Endothelial cell of umbilical vein (primary cell): ENCODE results near the gene FAM171A2. TPM values are rescaled to one million over a fixed set of nuclear protein-coding genes. Genes with fewer than 3 reads are reported as not detected.

ENCODE experiments used
- BruUV-seq: library from RNA; stranded (reverse); fragments of 400-500 nt; replicated peaks from 2 replicates; lab custom pipeline; 2021; lab: Mats Ljungman, UMichigan
- CTCF ChIA-PET: fragments of 300-600, 350-600 bp; sonication (Branson Sonifier 250); formaldehyde crosslinking; loops from one replicate; lab custom pipeline; 2021; ENCODE audit warnings: antibody characterized with exemption, inconsistent platforms; lab: Charles Lee
- POLR2A ChIA-PET: fragments of 300-600, 350-600 bp; sonication (Branson Sonifier 250); formaldehyde crosslinking; loops from one replicate; lab custom pipeline; 2021; ENCODE audit warnings: antibody characterized with exemption, inconsistent platforms; lab: Charles Lee
- DNase-seq: peaks from one replicate; pipeline ENCODE4 v3.0.0-alpha.2; 2011; ENCODE audit warnings: low read depth, low spot score
- FAIRE-seq: peaks from 2 replicates; lab custom pipeline; 2011; peaks lifted over from hg19 to GRCh38; lab: Jason Lieb, UNC
- H2AFZ ChIP-seq: 2 replicates; pipeline ENCODE4 v1.6.0; 2012; ENCODE audit warnings: low read depth, low read length, control low read depth, inconsistent platforms
- H3K27ac ChIP-seq: 2 replicates; pipeline ENCODE4 v1.5.1; 2011; ENCODE audit warnings: low read depth, mild to moderate bottlenecking, control low read depth, low read length, moderate library complexity; ENCODE audit not compliant: insufficient read depth
- H3K27me3 ChIP-seq, 2 experiments: 2 replicates each; pipeline versions ENCODE4 v1.6.0 to v1.6.1; 2011; ENCODE audit warnings: low read length in 2 of 2, mixed read lengths in 1 of 2; ENCODE audit not compliant: control insufficient read depth in 2 of 2, insufficient read depth in 2 of 2
- H3K36me3 ChIP-seq, 2 experiments: 2 replicates in 1 of 2; 3 replicates in 1 of 2; pipeline ENCODE4 v1.5.1; 2011; ENCODE audit warnings: low read length in 2 of 2, mild to moderate bottlenecking in 1 of 2, moderate library complexity in 1 of 2; ENCODE audit not compliant: control insufficient read depth in 2 of 2, insufficient read depth in 2 of 2; ENCODE audit errors: extremely low read depth in 1 of 2
- H3K4me1 ChIP-seq: 3 replicates; pipeline ENCODE4 v1.5.1; 2011; ENCODE audit warnings: mild to moderate bottlenecking, low read length; ENCODE audit not compliant: control insufficient read depth, insufficient read depth; ENCODE audit errors: extremely low read depth
- H3K4me2 ChIP-seq: 2 replicates; pipeline ENCODE4 v1.6.1; 2011; ENCODE audit warnings: low read length, control low read depth, mixed read lengths; ENCODE audit not compliant: insufficient read depth
- H3K4me3 ChIP-seq, 3 experiments: fragments of 200-600 bp in 1 of 3; sonication (generic), shearing (Covaris generic) in 1 of 3; replicated peaks in 1 of 3; 2 replicates each; pipeline ENCODE4 v1.5.1; 2011 to 2016; ENCODE audit warnings: control low read depth in 3 of 3, low read length in 3 of 3, mild to moderate bottlenecking in 2 of 3, inconsistent platforms in 1 of 3, low read depth in 1 of 3, moderate library complexity in 1 of 3; ENCODE audit not compliant: insufficient read depth in 1 of 3
- H3K79me2 ChIP-seq: 2 replicates; pipeline ENCODE4 v1.6.0; 2012; ENCODE audit warnings: low read length, inconsistent platforms; ENCODE audit not compliant: control insufficient read depth, insufficient read depth
- H3K9ac ChIP-seq: replicated peaks from 2 replicates; pipeline ENCODE3; 2011; ENCODE audit warnings: low read length, control low read depth; ENCODE audit not compliant: insufficient read depth; ENCODE audit errors: extremely low read depth
- H3K9me1 ChIP-seq: replicated peaks from 3 replicates; pipeline ENCODE4 v1.6.0; 2011; ENCODE audit warnings: mild to moderate bottlenecking, low read length; ENCODE audit not compliant: control insufficient read depth, insufficient read depth; ENCODE audit errors: extremely low read depth
- H3K9me3 ChIP-seq: replicated peaks from 2 replicates; pipeline ENCODE4 v1.5.1; 2012; ENCODE audit warnings: low read length, inconsistent platforms; ENCODE audit not compliant: control insufficient read depth, insufficient read depth
- H4K20me1 ChIP-seq: replicated peaks from 2 replicates; pipeline ENCODE3; 2011; ENCODE audit warnings: mild to moderate bottlenecking, low read length; ENCODE audit not compliant: control insufficient read depth, insufficient read depth; ENCODE audit errors: extremely low read depth
- EZH2 ChIP-seq: IDR thresholded peaks from 2 replicates; pipeline ENCODE4 v1.6.1; 2012; ENCODE audit warnings: borderline replicate concordance, low read depth, mild to moderate bottlenecking, moderate library complexity, low read length, inconsistent platforms; ENCODE audit not compliant: severe bottlenecking
- MYC ChIP-seq: IDR thresholded peaks from one replicate; pipeline ENCODE4 v1.6.1; 2011; ENCODE audit warnings: mild to moderate bottlenecking, low read depth, low read length
- POLR2A ChIP-seq: IDR thresholded peaks from 2 replicates; pipeline ENCODE4 v1.6.1; 2012; ENCODE audit warnings: low read depth, mild to moderate bottlenecking, control low read depth, low read length
- dilution Hi-C: fragments of 300-500 bp; cut with MboI; formaldehyde crosslinking; loops from one replicate; pipeline ENCODE4 v1.15.0; 2019; ENCODE audit warnings: low sequenced_read_pairs; ENCODE audit not compliant: extremely low pct_ligation_motif_present
- intact Hi-C: fragments of 100-400 bp; cut with micrococcal nuclease; formaldehyde crosslinking; loops from one replicate; pipeline ENCODE4 v1.10.0; 2022
- polyA plus RNA-seq, 4 experiments: library from polyadenylated mRNA; depleted of rRNA in 3 of 4; stranded (reverse) in 3 of 4; unstranded in 1 of 4; fragments of >200 nt; gene quantifications; 2 replicates each; pipeline versions ENCODE4 v1.2.1 to v1.2.3, GENCODE V29; 2011 to 2012; ENCODE audit warnings: missing spikeins in 1 of 4
- total RNA-seq: library from RNA; stranded (reverse); gene quantifications from 2 replicates; pipeline ENCODE4 v1.2.3, GENCODE V29; 2021
- TF ChIP-seq, protein P1 (sequence below): IDR thresholded peaks from 2 replicates; pipeline ENCODE4 v1.6.1; 2011; ENCODE audit not compliant: insufficient read depth, insufficient read length

The FAM171A2 gene
- total and polyA plus RNA-seq, 2 donors (not counting 3 experiments of a cell fraction or from before 2014, with no cell fraction given) = 11.3 to 13.4 TPM

DNA sequence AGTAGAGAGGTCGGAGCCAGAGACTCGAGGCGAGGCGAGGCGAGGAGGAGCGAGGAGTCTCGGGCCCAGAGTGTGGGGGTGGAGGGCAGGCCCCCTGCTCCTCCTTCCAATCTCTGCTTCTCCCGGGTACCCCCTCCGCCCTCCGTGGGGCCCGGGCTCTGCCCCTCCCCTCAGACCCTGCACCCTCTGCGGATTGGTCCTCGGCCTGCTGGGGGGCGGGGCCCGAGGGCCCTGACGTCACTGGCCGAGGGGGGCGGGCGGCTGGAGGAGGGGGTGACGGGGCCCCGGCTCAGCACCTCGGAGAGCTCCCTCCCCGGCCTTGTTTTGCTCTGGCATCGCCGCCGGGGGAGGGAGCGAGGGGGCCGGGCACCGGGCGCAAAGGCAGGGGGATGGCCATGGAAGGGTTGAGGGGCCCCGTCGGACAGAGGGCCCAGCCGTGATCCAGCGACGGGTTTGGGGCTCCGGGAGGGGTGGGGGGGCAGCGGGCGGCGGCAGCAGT lies 55.3 kb downstream of the FAM171A2 start, which contains the start of gene RUNDC3A:
RUNDC3A (plus strand) TSS at position 282 of the 499 bp plus-strand sequence. CDS start 232 bp downstream, outside the sequence.
- intact Hi-C loops (loop anchor here (5.0 kb wide), 1 partner anchor 86 kb away; no protein-coding TSS in a partner anchor), dilution Hi-C loops (no loop called here)
- no TSS peak for BruUV-seq
- no peak within 1 kb of the TSS for H2AFZ ChIP-seq
- H3K4me2 ChIP-seq = peak within 1 kb of the TSS; percentile 18
- no peaks in the 10 kb centered on the region for H3K79me2 ChIP-seq
- H3K9me3 ChIP-seq = no peaks in the 10 kb centered on the region
- DNase-seq (peak; percentile 74), FAIRE-seq (peak; percentile 75)
- peaks cover 16 to 20% of the 10 kb centered on the region in 2 experiments for H3K27me3 ChIP-seq
- no peaks in the 10 kb centered on the region for H3K4me1 ChIP-seq
- H3K9ac ChIP-seq = no peak within 1 kb of the TSS
- no peaks in the 10 kb centered on the region for H3K9me1 ChIP-seq
- ChIA-PET CTCF (interaction anchor here (0.6 to 1.2 kb wide), 13 partner anchors 9 to 105 kb away, joined by 3 to 8 read pairs (median 3); partner anchors contain the start of gene UBTF), POLR2A (interaction anchor here (0.7 kb wide), 1 partner anchor 16 kb away, joined by 6 read pairs; no protein-coding TSS in a partner anchor)
- peak; percentile 17 for TF ChIP-seq EZH2
- no peak for TF ChIP-seq MYC
- TF ChIP-seq, protein P1, sequence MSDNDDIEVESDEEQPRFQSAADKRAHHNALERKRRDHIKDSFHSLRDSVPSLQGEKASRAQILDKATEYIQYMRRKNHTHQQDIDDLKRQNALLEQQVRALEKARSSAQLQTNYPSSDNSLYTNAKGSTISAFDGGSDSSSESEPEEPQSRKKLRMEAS = no peak
- TF ChIP-seq POLR2A = no peak
- H3K27ac ChIP-seq = no peak within 1 kb of the TSS
- H3K36me3 ChIP-seq = no peaks in the 10 kb centered on the region
- H4K20me1 ChIP-seq = no peaks in the 10 kb centered on the region
- H3K4me3 ChIP-seq = peak within 1 kb of the TSS in 1 of 3 experiments; percentile 9

DNA sequence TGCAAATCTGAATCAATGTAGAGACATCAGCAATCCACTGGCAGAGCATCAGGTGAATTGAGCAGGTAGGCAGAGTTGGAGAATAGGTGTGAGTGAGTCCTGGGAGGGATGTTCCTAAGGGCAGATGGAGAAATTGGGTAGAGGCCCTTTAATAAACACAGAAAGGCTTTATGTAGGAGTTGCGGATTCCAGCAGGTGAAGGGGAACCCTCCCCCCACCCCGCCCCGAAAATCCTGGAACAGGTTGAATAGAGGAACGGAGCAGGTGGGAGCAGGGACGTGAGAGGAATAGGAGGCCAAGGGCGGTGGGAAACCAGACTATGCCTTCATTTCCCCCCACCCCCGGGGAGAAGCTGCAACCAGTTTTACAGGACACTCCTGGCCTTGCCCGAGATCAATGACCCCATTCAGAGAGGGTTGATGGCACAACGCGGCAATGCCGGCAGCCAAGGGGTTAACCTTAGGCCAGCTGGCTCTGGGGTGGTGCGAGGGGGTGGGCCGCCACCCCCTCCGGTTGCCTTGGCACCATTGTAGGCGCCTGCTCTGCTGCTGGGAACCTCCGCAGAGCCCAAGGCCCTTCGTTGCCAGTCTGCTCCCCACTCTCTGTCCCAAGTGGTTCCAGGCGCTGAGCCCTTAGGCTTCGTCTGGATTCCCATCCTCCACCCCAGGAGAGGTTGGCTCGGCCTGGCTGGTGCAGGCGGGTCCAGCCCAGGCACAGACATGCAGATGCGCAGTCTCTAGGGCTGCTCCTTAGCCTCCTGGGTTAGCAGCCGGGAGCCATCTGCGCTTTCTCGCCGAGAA lies 56.1 kb downstream of the FAM171A2 start:
- H3K4me2 ChIP-seq = no peak overlapping the region
- no peaks in the 10 kb centered on the region for H3K79me2 ChIP-seq
- H3K4me1 ChIP-seq = no peaks in the 10 kb centered on the region
- ChIA-PET CTCF (interaction anchor here (0.6 to 1.2 kb wide), 13 partner anchors 8 to 104 kb away, joined by 3 to 8 read pairs (median 3); partner anchors contain the start of gene UBTF), POLR2A (interaction anchor here (0.7 kb wide), 1 partner anchor 17 kb away, joined by 6 read pairs; no protein-coding TSS in a partner anchor)
- no peak overlapping the region for H2AFZ ChIP-seq
- no TSS peak for BruUV-seq
- no peaks in the 10 kb centered on the region for H3K9me3 ChIP-seq
- H3K9ac ChIP-seq = no peak overlapping the region
- H3K27me3 ChIP-seq = peaks cover 16 to 17% of the 10 kb centered on the region in 2 experiments
- no peak for DNase-seq
- H4K20me1 ChIP-seq = no peaks in the 10 kb centered on the region
- dilution Hi-C loops = no loop called here
- no peaks in the 10 kb centered on the region for H3K9me1 ChIP-seq
- intact Hi-C loops = loop anchor here (5.0 kb wide), 1 partner anchor 85 kb away; no protein-coding TSS in a partner anchor
- TF ChIP-seq EZH2 (peak; percentile 67), POLR2A (no peak)
- FAIRE-seq = no peak
- H3K4me3 ChIP-seq = no peak overlapping the region
- no peaks in the 10 kb centered on the region for H3K36me3 ChIP-seq
- H3K27ac ChIP-seq = no peak overlapping the region
